GM23338 (cell line): ENCODE data around the gene RGS6. TPM values are rescaled to one million over a fixed set of nuclear protein-coding genes. Genes with fewer than 3 reads are reported as not detected.

Experiments
- CREB1 ChIP-seq: fragments of 250-450 bp; sonication (Bioruptor Pico); IDR thresholded peaks from 2 replicates; pipeline ENCODE4 v1.5.0; 2020; ENCODE audit warnings: low read depth, mild to moderate bottlenecking, moderate library complexity
- EZH2 ChIP-seq: fragments of 200-600 bp; sonication (generic); IDR thresholded peaks from one replicate; pipeline ENCODE4 v1.8.0; 2017; ENCODE audit warnings: antibody characterized with exemption, mild to moderate bottlenecking, low read depth; ENCODE audit not compliant: unreplicated experiment
- EZH2phosphoT487 ChIP-seq: fragments of 200-600 bp; sonication (generic); IDR thresholded peaks from one replicate; pipeline ENCODE4 v1.8.1; 2018; ENCODE audit warnings: antibody characterized with exemption; ENCODE audit not compliant: unreplicated experiment
- JUNB ChIP-seq: IDR thresholded peaks from one replicate; pipeline ENCODE4 v1.6.1; 2016; ENCODE audit warnings: antibody characterized with exemption; ENCODE audit not compliant: unreplicated experiment
- NANOG ChIP-seq: IDR thresholded peaks from 2 replicates; pipeline ENCODE4 v1.6.1; 2016; ENCODE audit warnings: antibody characterized with exemption, borderline replicate concordance
- POLR2AphosphoS5 ChIP-seq: IDR thresholded peaks from 2 replicates; pipeline ENCODE4 v1.6.1; 2016; ENCODE audit warnings: antibody characterized with exemption, low read depth
- STAT1 ChIP-seq: IDR thresholded peaks from one replicate; pipeline ENCODE4 v1.6.1; 2016; ENCODE audit warnings: antibody characterized with exemption; ENCODE audit not compliant: unreplicated experiment
- ZNF114 ChIP-seq: fragments of 250-450 bp; sonication (Bioruptor Pico); IDR thresholded peaks from 2 replicates; pipeline ENCODE4 v1.5.0; 2020; ENCODE audit warnings: mild to moderate bottlenecking, moderate library complexity
- polyA plus RNA-seq: library from polyadenylated mRNA; unstranded; fragments of >200 nt; fragmentation: Nextera tagmentation; extraction: Ambion mirVana; gene quantifications from 2 replicates; pipeline ENCODE4 v1.2.1, GENCODE V29; 2016
- total RNA-seq: library from RNA; depleted of rRNA; stranded (reverse); fragments of >200 nt; shearing (Covaris generic); gene quantifications from 2 replicates; pipeline ENCODE4 v1.2.3, GENCODE V29; 2014
- TF ChIP-seq, protein P1 (sequence below): fragments of 250-450 bp; sonication (Bioruptor Pico); IDR thresholded peaks from 2 replicates; pipeline ENCODE4 v1.5.0; 2020; ENCODE audit warnings: mild to moderate bottlenecking, moderate library complexity
- TF ChIP-seq, protein P2 (sequence below): IDR thresholded peaks from 2 replicates; pipeline ENCODE4 v1.6.1; 2016; ENCODE audit warnings: antibody characterized with exemption
- TF ChIP-seq, protein P3 (sequence below): IDR thresholded peaks from one replicate; pipeline ENCODE4 v1.6.1; 2018; ENCODE audit warnings: antibody characterized with exemption; ENCODE audit not compliant: unreplicated experiment

RGS6 gene
- total and polyA plus RNA-seq, 2 experiments from 2014 or later, result 0.66 to 0.83 TPM

DNA sequence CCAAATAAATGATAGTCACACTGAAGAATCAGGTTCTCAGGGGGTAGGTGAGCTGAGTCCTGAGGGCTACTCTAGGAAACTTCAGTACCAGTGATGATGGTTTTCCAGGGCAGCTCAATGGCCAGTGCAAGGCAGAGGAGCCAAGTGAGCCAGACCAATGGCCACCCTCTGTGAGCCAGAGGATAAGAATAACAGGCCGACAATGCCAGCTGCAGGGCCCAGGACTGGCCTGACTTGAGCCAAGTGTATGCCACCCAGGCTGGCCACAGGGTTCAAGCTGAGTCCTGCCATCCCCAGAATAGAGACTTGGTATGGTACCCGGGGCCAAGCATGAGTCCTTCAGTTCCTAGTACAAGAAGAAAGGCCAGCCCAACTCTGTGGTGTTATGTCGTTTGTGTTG is 606.2 kb downstream of the RGS6 start (continued):
- TF ChIP-seq, protein P1, sequence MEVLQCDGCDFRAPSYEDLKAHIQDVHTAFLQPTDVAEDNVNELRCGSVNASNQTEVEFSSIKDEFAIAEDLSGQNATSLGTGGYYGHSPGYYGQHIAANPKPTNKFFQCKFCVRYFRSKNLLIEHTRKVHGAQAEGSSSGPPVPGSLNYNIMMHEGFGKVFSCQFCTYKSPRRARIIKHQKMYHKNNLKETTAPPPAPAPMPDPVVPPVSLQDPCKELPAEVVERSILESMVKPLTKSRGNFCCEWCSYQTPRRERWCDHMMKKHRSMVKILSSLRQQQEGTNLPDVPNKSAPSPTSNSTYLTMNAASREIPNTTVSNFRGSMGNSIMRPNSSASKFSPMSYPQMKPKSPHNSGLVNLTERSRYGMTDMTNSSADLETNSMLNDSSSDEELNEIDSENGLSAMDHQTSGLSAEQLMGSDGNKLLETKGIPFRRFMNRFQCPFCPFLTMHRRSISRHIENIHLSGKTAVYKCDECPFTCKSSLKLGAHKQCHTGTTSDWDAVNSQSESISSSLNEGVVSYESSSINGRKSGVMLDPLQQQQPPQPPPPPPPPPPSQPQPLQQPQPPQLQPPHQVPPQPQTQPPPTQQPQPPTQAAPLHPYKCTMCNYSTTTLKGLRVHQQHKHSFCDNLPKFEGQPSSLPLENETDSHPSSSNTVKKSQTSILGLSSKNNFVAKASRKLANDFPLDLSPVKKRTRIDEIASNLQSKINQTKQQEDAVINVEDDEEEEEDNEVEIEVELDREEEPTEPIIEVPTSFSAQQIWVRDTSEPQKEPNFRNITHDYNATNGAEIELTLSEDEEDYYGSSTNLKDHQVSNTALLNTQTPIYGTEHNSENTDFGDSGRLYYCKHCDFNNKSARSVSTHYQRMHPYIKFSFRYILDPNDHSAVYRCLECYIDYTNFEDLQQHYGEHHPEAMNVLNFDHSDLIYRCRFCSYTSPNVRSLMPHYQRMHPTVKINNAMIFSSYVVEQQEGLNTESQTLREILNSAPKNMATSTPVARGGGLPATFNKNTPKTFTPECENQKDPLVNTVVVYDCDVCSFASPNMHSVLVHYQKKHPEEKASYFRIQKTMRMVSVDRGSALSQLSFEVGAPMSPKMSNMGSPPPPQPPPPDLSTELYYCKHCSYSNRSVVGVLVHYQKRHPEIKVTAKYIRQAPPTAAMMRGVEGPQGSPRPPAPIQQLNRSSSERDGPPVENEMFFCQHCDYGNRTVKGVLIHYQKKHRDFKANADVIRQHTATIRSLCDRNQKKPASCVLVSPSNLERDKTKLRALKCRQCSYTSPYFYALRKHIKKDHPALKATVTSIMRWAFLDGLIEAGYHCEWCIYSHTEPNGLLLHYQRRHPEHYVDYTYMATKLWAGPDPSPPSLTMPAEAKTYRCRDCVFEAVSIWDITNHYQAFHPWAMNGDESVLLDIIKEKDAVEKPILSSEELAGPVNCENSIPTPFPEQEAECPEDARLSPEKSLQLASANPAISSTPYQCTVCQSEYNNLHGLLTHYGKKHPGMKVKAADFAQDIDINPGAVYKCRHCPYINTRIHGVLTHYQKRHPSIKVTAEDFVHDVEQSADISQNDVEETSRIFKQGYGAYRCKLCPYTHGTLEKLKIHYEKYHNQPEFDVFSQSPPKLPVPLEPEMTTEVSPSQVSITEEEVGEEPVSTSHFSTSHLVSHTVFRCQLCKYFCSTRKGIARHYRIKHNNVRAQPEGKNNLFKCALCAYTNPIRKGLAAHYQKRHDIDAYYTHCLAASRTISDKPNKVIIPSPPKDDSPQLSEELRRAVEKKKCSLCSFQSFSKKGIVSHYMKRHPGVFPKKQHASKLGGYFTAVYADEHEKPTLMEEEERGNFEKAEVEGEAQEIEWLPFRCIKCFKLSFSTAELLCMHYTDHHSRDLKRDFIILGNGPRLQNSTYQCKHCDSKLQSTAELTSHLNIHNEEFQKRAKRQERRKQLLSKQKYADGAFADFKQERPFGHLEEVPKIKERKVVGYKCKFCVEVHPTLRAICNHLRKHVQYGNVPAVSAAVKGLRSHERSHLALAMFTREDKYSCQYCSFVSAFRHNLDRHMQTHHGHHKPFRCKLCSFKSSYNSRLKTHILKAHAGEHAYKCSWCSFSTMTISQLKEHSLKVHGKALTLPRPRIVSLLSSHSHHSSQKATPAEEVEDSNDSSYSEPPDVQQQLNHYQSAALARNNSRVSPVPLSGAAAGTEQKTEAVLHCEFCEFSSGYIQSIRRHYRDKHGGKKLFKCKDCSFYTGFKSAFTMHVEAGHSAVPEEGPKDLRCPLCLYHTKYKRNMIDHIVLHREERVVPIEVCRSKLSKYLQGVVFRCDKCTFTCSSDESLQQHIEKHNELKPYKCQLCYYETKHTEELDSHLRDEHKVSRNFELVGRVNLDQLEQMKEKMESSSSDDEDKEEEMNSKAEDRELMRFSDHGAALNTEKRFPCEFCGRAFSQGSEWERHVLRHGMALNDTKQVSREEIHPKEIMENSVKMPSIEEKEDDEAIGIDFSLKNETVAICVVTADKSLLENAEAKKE (CRISPR knock-in tag), result no peak
- no peak for TF ChIP-seq EZH2phosphoT487
- TF ChIP-seq ZNF114 (CRISPR knock-in tag), result no peak
- no peak for TF ChIP-seq POLR2AphosphoS5
- TF ChIP-seq, protein P2, sequence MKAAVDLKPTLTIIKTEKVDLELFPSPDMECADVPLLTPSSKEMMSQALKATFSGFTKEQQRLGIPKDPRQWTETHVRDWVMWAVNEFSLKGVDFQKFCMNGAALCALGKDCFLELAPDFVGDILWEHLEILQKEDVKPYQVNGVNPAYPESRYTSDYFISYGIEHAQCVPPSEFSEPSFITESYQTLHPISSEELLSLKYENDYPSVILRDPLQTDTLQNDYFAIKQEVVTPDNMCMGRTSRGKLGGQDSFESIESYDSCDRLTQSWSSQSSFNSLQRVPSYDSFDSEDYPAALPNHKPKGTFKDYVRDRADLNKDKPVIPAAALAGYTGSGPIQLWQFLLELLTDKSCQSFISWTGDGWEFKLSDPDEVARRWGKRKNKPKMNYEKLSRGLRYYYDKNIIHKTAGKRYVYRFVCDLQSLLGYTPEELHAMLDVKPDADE, result no peak
- TF ChIP-seq CREB1 (CRISPR knock-in tag), result no peak
- TF ChIP-seq NANOG, result no peak
- TF ChIP-seq, protein P3, sequence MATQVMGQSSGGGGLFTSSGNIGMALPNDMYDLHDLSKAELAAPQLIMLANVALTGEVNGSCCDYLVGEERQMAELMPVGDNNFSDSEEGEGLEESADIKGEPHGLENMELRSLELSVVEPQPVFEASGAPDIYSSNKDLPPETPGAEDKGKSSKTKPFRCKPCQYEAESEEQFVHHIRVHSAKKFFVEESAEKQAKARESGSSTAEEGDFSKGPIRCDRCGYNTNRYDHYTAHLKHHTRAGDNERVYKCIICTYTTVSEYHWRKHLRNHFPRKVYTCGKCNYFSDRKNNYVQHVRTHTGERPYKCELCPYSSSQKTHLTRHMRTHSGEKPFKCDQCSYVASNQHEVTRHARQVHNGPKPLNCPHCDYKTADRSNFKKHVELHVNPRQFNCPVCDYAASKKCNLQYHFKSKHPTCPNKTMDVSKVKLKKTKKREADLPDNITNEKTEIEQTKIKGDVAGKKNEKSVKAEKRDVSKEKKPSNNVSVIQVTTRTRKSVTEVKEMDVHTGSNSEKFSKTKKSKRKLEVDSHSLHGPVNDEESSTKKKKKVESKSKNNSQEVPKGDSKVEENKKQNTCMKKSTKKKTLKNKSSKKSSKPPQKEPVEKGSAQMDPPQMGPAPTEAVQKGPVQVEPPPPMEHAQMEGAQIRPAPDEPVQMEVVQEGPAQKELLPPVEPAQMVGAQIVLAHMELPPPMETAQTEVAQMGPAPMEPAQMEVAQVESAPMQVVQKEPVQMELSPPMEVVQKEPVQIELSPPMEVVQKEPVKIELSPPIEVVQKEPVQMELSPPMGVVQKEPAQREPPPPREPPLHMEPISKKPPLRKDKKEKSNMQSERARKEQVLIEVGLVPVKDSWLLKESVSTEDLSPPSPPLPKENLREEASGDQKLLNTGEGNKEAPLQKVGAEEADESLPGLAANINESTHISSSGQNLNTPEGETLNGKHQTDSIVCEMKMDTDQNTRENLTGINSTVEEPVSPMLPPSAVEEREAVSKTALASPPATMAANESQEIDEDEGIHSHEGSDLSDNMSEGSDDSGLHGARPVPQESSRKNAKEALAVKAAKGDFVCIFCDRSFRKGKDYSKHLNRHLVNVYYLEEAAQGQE, result no peak
- TF ChIP-seq STAT1, result no peak
- TF ChIP-seq EZH2, result no peak
- TF ChIP-seq JUNB, result no peak
